NB4 (cell line): ENCODE results near the gene ENDOV.

ENCODE experiments used
- DNase-seq: peaks from one replicate; pipeline ENCODE4 v3.0.0; 2010; ENCODE audit warnings: low read depth
- H3K4me3 ChIP-seq: one replicate; pipeline ENCODE4 v1.5.1; 2011; ENCODE audit warnings: mild to moderate bottlenecking, low read depth, low read length, moderate library complexity
- CTCF ChIP-seq: IDR thresholded peaks from one replicate; pipeline ENCODE4 v1.5.1; 2012; ENCODE audit warnings: low read depth, low read length
- MAX ChIP-seq: IDR thresholded peaks from 2 replicates; pipeline ENCODE4 v1.6.1; 2011; ENCODE audit warnings: low read depth, low read length
- MYC ChIP-seq: IDR thresholded peaks from 2 replicates; pipeline ENCODE4 v1.6.1; 2011; ENCODE audit warnings: low read depth, low read length
- POLR2A ChIP-seq: IDR thresholded peaks from 2 replicates; pipeline ENCODE4 v1.6.1; 2011; ENCODE audit warnings: mild to moderate bottlenecking; ENCODE audit not compliant: insufficient read length; ENCODE audit errors: extremely low read depth

Gene ENDOV

GRCh38 chr17:80426671-80427326 lies 11.8 kb downstream of the ENDOV start:
- no peak overlapping the region for H3K4me3 ChIP-seq

GRCh38 chr17:80427366-80428282 lies 12.7 kb downstream of the ENDOV start:
- no peak for DNase-seq
- no peak overlapping the region for H3K4me3 ChIP-seq
- TF ChIP-seq MYC (no peak), CTCF (no peak), POLR2A (no peak), MAX (no peak)

More at GRCh38 chr17:80426671-80427326, 11.8 kb downstream of the ENDOV start:
- TF ChIP-seq MAX, result peak; percentile 16; the same call in 1 of the 2 replicates
- peak; percentile 76 for TF ChIP-seq CTCF
- TF ChIP-seq POLR2A, result no peak
- peak; percentile 10; the same call in 1 of the 2 replicates for TF ChIP-seq MYC
- DNase-seq, result peak; percentile 73

GRCh38 chr17:80428363-80428762 lies 13.4 kb downstream of the ENDOV start:
- DNase-seq, result no peak
- no peak for TF ChIP-seq MYC

GRCh38 chr17:80428796-80429195 lies 13.8 kb downstream of the ENDOV start:
- DNase-seq, result no peak
- H3K4me3 ChIP-seq, result no peak overlapping the region
- TF ChIP-seq MYC, result no peak
- no peak for TF ChIP-seq CTCF
- no peak for TF ChIP-seq POLR2A
- TF ChIP-seq MAX, result no peak

More at GRCh38 chr17:80428363-80428762, 13.4 kb downstream of the ENDOV start:
- H3K4me3 ChIP-seq, result no peak overlapping the region

- TF ChIP-seq POLR2A (no peak), MYC (no peak), CTCF (no peak), MAX (no peak)
- H3K4me3 ChIP-seq, result no peak overlapping the region
- no peak for DNase-seq
These were observed 14.6 kb downstream of the ENDOV start for GRCh38 chr17:80429356-80430275.
